Skeletal muscle cell (primary cell): ENCODE measurements around the gene LRIG3.
"Not testable (repeated sequence)": the region's sequence is repeated elsewhere in the genome, so short reads cannot be mapped to it uniquely, and the experiment has no call there.

Experiments
- DNase-seq: peaks from one replicate; pipeline ENCODE4 v3.0.0-alpha.2; 2010; ENCODE audit warnings: low read depth
- H3K4me3 ChIP-seq: 2 replicates; pipeline ENCODE4 v1.5.1; 2011; ENCODE audit warnings: low read depth, mild to moderate bottlenecking, control low read depth, low read length, moderate library complexity

LRIG3 gene

DNA sequence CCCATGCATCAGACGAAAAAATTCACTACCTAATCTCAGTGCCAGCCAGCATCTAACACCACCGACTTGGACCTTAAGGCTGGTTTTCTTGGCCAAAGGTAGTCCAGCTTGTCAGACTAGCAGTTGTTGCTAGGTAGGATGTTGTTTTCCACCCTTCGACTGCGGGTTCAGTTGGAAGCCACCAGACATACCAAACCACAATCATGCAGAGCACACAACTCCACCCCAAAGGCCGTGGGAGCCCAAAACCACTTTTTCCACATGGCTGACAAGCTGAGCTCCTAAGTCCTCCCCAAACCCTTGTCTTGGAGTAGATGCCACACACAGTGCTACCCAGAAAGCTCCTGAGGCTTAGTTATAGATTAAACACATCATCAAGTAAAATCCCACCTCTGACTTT, 46.8 kb downstream of the LRIG3 start:
- no peak for DNase-seq
- H3K4me3 ChIP-seq = no peak overlapping the region

DNA sequence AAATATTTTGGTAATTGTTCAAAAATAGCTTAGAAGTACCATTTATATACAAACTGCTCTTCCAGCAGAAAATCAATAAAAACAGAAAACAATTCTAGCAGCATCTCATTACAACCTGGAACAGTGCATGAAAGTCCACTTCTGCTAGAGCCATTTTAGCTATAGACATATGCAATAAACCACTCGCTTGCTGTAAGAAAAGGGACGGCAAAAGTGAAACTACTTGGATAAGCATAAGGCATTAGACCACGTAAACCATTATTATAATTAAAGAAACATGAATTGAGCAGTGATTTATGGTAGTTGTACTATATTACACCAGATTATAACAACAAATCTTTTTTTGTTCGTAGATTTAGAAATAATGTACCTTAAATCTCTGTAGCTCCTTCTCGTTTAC, 48.7 kb downstream of the LRIG3 start:
- no peak overlapping the region for H3K4me3 ChIP-seq
- no peak for DNase-seq

DNA sequence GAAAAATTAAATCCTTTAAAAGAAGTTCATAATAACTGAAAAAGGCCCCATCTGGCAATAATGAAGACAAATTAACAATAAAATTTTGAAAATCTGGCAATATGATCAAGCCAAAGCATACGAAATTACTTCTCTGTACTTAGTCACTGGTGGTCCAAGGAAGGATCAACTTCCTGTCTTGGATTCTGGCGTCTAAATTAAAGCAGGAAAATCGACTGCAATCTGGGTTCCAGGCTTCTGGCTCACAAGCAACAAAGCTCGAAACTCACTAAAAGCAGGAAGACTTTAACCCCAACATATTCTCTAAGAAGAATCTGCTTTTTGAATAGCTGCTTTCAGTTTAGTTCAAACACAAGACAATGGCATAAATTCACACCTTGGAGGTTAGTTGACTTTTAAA, 49.7 kb downstream of the LRIG3 start:
- no peak for DNase-seq
- H3K4me3 ChIP-seq = no peak overlapping the region

DNA sequence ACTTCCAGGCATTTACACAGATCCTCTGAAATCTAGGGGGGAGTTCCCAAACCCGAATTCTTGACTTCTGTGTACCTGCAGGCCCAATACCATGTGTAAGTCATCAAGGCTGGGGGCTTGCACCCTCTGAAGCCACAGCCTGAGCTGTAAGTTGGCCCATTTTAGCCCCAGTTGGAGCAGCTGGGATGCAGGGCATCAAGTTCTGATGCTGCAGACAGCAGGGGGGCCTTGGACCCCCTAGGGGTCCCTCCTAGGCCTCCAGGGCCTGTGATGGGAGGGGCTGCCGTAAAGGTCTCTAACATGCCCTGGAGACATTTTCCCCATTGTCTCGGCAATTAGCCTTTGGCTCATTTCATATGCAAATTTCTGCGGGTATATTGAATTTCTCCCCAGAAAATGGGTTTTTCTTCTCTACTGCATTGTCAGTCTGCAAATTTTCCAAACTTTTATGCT, 59.5 kb downstream of the LRIG3 start:
- no peak overlapping the region for H3K4me3 ChIP-seq
- no peak for DNase-seq

DNA sequence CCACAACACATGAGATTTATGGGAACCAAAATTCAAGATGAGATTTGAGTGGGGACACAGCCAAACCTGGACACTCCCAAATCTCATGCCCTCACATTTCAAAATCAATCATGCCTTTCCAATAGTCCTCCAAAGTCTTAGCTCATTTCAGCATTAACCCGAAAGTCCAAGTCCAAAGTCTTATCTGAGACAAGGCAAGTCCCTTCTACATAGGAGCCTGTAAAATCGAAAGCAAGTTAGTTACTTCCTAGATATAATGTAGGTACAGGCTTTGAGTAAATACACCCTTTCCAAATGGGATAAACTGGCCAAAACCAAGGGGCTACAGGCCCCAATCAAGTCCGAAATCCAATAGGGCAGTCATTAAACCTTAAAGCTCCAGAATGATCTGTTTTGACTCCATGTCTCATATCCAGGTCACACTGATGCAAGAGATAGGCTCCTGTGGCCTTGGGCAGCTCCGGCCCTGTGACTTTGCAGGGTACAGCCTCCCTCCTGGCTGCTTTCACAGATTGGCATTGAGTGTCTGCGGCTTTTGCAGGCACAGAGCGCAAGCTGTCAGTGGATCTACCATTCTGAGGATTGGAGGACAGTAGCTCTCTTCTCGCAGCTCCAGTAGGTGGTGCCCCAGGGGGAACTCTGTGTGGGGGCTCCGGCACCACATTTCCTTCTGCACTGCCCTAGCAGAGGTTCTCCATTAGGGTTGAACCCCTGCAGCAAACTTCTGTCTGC, 60.1 kb downstream of the LRIG3 start:
- DNase-seq = no peak
- H3K4me3 ChIP-seq = no peak overlapping the region

DNA sequence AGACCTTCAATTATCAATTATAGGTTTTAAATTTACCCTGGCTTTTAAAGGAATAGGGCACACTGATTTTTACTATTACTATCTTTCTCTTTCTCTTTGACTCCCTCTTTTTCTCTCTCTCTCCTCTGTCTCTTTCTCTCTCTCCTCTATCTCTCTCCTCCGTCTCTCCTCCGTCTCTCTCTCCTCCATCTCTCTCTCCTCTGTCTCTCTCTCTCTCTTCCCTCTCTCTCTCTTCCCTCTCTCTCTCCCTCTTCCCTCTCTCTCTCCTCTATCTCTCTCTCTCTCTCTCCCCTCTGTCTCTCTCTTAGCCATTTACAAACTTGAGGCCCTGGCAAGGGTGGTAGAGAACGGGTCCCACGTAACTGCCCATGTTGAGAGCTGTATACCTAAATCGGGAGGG, 62.3 kb downstream of the LRIG3 start:
- DNase-seq = no peak
- H3K4me3 ChIP-seq = no peak overlapping the region

DNA sequence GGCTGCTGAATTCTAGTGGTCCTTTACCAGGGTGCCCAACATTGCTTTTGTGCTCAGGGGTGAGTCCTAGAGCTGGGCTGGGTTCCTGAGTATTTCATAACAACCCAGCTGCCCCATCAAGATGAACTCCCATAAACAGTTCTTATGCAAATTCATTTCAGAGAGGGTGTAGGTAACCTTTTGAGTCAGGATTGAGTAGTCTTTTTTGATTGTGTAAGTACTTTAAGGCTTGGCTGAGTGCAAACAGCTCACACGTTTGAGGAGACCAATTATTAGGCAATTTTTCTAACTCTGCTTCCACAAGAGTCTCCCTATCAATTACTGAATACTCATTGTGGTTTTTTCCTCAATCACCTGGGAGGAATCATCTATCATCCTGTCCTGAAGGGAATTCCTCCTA, 63.1 kb downstream of the LRIG3 start:
- H3K4me3 ChIP-seq, DNase-seq: not testable (repeated sequence)

DNA sequence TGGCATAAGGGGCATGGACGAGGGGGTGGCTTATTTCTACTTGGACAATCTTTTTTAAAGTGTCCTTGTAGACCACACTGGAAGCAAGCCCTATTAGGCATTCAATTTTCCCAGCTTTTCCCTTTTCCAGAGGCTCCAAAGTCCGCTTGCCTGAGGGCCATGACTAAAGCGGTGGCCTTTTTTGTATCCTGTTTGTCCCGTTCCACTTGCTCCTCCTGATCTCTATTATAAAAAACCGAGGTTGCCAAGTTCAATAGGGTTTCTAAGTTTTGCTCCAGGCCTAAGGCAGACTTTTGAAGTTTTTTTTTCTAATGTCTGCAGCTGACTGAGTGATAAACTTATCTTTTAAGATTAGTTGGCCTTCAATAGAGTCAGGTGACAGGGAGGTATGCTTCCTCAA, 64.7 kb downstream of the LRIG3 start:
- not testable (repeated sequence) for H3K4me3 ChIP-seq, DNase-seq

DNA sequence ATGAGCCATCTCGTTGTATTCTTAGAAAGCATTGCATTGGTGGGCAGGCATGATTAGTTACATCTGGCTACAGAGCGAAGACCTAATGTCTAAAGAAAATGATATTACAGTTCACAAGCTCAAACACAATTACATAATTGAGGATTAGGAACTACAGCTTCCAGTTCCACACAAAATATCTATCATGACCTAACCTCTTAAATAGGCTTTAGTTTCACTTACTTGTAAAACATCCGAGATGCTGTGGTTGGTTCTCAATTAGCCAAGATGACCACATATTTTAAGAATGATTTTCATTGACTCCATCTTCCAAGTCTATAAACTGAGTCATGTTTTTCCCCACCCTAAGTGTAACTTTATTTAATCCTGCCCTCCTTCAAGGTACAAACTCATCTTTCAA, 69.5 kb downstream of the LRIG3 start:
- no peak for DNase-seq
- H3K4me3 ChIP-seq = no peak overlapping the region

DNA sequence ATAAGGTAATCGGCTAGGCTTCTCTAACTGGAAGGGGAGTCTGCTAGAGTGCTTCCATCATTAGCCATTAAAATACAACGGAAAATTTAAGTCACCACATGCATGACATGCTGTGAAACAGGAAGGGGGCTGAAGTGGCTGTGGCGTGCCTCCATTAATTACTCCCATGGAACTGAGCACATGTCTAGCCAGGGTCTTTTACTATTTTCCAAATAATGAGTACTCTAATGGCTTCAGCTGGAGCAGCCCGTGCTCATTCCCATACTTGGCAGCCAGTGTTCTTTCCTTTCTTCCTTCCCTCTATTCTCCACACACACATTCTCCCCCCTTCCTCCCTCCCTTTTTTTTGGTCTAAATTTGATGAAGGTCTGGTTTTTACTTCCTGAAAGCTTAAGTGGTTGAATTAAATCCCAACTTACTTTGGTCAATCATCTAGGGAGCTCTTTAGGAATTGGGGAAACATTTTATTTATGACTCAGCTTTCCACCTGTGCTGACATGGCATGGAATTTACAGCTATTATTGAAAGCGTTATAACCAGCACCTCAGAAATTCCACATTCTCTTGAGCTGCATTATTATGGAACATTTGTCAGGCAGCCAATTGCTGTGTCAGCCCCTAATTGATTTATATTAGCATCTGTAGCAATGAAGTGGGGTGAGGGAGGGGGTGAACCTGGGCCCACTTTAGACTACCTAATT, 72.3 kb downstream of the LRIG3 start:
- DNase-seq = no peak
- no peak overlapping the region for H3K4me3 ChIP-seq

DNA sequence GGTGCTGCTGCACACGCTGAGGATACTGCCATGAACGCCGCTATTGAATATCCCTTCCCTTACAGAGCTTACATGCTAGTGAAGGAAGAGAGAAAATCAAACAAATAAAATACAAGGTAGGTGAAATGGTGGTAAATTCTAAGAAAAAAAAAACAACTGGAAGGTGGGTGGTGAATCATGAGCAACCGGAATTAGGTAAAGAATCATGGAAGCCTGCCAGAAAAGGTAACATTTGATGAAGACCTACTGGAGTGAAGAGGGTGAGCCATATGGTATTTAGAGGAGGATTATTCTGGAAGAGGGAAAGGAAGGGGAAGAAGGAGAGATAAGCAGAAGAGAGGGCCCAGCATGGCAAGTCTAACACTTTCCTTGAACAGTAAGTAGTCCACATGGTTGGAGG, 76.1 kb downstream of the LRIG3 start:
- no peak overlapping the region for H3K4me3 ChIP-seq
- no peak for DNase-seq

DNA sequence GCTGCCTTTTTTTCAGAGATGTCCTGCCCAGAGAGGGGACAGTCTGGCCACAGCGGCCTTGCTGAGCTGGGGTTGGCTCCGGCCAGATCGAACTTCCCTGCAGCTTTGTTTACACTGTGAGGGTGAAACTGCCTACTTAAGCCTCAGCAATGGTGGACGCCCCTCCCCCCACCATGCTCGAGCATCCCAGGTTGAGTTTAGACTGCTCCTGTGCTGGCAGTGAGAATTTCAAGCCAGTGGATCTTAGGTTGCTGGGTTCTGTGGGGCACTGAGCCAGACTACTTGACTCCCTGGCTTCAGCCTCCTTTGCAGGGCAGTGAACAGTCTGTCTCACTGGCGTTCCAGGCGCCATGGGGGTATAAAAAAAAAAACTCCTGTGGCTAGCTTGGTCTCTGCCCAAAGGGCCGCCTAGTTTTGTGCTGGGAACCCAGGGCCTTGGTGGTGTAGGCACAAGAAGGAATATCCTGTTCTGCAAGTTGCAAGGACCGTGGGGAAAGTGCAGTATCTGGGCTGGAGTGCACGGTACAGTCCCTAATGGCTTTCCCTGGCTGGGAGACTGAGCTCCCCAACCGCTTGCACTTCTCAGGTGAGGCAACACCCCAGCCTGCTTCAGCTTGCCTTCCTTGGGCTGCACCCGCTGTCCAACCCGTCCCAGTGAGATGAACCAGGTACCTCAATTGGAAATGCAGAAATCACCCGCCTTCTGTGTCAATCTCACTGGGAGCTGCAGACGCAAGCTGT, 79.1 kb downstream of the LRIG3 start:
- no peak for DNase-seq
- H3K4me3 ChIP-seq = no peak overlapping the region

DNA sequence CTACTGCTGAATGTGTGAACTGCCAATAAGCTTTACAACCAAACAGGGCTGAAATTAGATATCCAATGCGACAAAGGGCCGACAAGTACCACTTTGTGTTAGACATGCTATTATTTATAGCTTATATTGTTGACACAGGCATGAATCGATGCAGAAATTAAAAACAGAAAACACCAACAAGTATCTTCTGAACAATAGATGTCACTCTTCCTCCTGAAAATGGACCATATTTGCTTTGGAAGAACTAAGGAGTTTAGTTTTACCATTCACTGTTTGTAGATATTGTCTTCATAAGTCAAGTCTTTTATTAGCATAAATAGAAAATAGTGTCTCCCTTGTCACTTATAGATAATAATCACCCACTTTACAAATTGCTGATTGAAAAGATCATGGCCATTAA, 86.5 kb downstream of the LRIG3 start:
- no peak overlapping the region for H3K4me3 ChIP-seq
- DNase-seq = no peak

DNA sequence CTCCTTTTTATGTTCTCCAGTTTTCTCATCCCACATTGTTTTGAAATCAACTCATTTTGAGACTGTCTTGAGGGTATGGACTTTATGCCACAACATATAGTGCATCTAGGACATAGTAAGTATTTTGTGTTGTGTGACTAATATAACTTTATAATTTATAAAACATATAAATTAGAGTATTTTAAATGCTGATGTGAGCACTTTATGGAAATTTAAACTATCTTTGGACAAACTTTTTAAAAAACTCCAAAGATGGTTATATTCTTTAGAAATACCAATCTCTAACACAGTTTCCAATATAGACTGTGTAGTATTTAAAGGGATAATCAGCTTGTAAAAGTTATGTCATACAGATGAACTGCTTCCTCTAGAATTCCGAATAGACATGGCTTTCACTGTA, 87.4 kb downstream of the LRIG3 start:
- DNase-seq = no peak
- no peak overlapping the region for H3K4me3 ChIP-seq
